Uterus (tissue), 4 donors: ENCODE measurements around the gene BRAF. TPM values are rescaled to one million over a fixed set of nuclear protein-coding genes. Genes with fewer than 3 reads are reported as not detected.

Experiments
- DNase-seq, 2 donors: peaks; one replicate each; pipeline ENCODE4 v3.0.0-alpha.2; 2019 to 2020
- H3K27ac ChIP-seq, 2 donors: fragments of 200-600 bp; sonication (generic); 1 replicate in 1 of 2; 2 replicates in 1 of 2; pipeline ENCODE4 v1.5.1; 2016 to 2018
- H3K27me3 ChIP-seq, 2 donors: fragments of 200-600 bp; sonication (generic); one replicate each; pipeline ENCODE4 v1.5.1; 2018 to 2019; ENCODE audit warnings: control low read depth in 1 of 2
- H3K36me3 ChIP-seq, 2 donors: fragments of 200-600 bp; sonication (generic); one replicate each; pipeline ENCODE4 v1.5.1; 2019; ENCODE audit warnings: control low read depth in 1 of 2
- H3K4me1 ChIP-seq, 2 donors: fragments of 200-600 bp; sonication (generic); one replicate each; pipeline ENCODE4 v1.5.1; 2018 to 2019; ENCODE audit warnings: control low read depth in 1 of 2
- H3K4me3 ChIP-seq, 2 donors: fragments of 200-600 bp; sonication (generic); 1 replicate in 1 of 2; 2 replicates in 1 of 2; pipeline ENCODE4 v1.5.1; 2018 to 2019; ENCODE audit warnings: mild to moderate bottlenecking in 1 of 2
- H3K9me3 ChIP-seq, 2 donors: fragments of 200-600 bp; sonication (generic); one replicate each; pipeline ENCODE4 v1.5.1; 2019; ENCODE audit warnings: control low read depth in 1 of 2
- POLR2A ChIP-seq, 2 donors: fragments of 450-650 bp; IDR thresholded peaks; one replicate each; pipeline ENCODE4 v1.6.1; 2016; ENCODE audit warnings: antibody characterized with exemption in 2 of 2, mild to moderate bottlenecking in 1 of 2, moderate library complexity in 1 of 2
- intact Hi-C: fragments of 100-400 bp; cut with DNase I; formaldehyde crosslinking; loops from one replicate; pipeline ENCODE4 v1.15.1; 2023; ENCODE audit warnings: low total_unique reads
- small RNA-seq: library from RNA; depleted of rRNA; stranded (forward); fragments of <200 nt; gene quantifications from one replicate; pipeline ENCODE3, GENCODE V24; 2016
- total RNA-seq, 4 donors: library from RNA; depleted of rRNA in 3 of 4; stranded (reverse); fragments of >200 nt in 3 of 4; gene quantifications; one replicate each; pipeline versions ENCODE4 v1.1.0 to v1.2.4, GENCODE V29; 2014 to 2023
- TF ChIP-seq, protein P1 (sequence below), 4 experiments: fragments of 200-600 bp in 2 of 4; fragments of 450-650 bp in 2 of 4; sonication (generic) in 2 of 4; IDR thresholded peaks; one replicate each; pipeline ENCODE4 v1.5.1; 2016 to 2019; ENCODE audit warnings: antibody characterized with exemption in 4 of 4, mild to moderate bottlenecking in 2 of 4, moderate library complexity in 1 of 4
- donor health status: DM: yes; HTN: yes; CAD: no.

Gene BRAF
- total RNA-seq, 4 donors from 2014 or later: 42.6 to 76.8 (median 66.5) TPM

DNA sequence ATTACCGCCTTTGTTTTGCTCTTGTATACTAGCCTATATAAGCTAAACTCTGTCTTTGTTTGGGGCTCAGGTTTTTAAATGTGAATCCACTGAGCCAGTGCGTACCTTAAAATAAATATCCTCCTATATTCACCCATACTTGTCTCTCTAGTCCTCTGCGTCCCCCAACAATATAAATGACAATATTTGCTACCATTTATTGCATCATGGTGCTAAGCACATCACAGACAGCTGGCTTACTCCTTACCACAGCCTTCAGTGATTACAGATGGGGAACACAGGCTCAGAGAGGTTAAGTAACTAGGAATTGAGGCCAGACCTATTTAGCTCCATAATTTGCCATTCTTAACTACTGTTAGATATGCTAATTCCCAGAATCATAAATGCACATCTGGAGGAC, 255.4 kb downstream of the BRAF start:
- no peak overlapping the region for H3K27ac ChIP-seq
- H3K27me3 ChIP-seq: no peaks in the 10 kb centered on the region
- no peaks in the 10 kb centered on the region for H3K4me1 ChIP-seq
- no peak for TF ChIP-seq POLR2A (IDR thresholded peaks at IDR 0.05)
- TF ChIP-seq, protein P1, sequence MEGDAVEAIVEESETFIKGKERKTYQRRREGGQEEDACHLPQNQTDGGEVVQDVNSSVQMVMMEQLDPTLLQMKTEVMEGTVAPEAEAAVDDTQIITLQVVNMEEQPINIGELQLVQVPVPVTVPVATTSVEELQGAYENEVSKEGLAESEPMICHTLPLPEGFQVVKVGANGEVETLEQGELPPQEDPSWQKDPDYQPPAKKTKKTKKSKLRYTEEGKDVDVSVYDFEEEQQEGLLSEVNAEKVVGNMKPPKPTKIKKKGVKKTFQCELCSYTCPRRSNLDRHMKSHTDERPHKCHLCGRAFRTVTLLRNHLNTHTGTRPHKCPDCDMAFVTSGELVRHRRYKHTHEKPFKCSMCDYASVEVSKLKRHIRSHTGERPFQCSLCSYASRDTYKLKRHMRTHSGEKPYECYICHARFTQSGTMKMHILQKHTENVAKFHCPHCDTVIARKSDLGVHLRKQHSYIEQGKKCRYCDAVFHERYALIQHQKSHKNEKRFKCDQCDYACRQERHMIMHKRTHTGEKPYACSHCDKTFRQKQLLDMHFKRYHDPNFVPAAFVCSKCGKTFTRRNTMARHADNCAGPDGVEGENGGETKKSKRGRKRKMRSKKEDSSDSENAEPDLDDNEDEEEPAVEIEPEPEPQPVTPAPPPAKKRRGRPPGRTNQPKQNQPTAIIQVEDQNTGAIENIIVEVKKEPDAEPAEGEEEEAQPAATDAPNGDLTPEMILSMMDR (IDR thresholded peaks at IDR 0.05): no peak
- DNase-seq: no peak
- H3K4me3 ChIP-seq: no peak overlapping the region
- H3K9me3 ChIP-seq: no peaks in the 10 kb centered on the region
- no peaks in the 10 kb centered on the region for H3K36me3 ChIP-seq
- intact Hi-C loops: no loop called here

Small RNAs within 50 kb of the gene (small RNA-seq; reads per million reads assigned to genes)
- gene AC006006.1 (not detected), gene RNU6-85P (not detected)

Other genes starting within 250 kb of the BRAF start
- 100 to 1,000 TPM in 3 of 4 donors, 10 to 100 TPM in 1; 29.5 to 349 (median 157) TPM for gene NDUFB2, start 228.2 kb downstream of the BRAF start, total RNA-seq
- gene MRPS33, start 90.0 kb upstream of the BRAF start, total RNA-seq: 10 to 100 TPM in 3 of 4 donors, 1 to 10 TPM in 1; 8.8 to 28.7 (median 16.9) TPM
- 1 to 10 TPM in 1 of 4 donors, under 1 TPM in 1, not detected in 2; 0.76 to 3.0 TPM for gene TMEM178B, start 149.1 kb upstream of the BRAF start, total RNA-seq